ENCODE results near the gene OR10V1. TPM values are rescaled to one million over a fixed set of nuclear protein-coding genes. Genes with fewer than 3 reads are reported as not detected.

OR10V1 gene
- total RNA-seq, 6 donors from 2014 or later = not detected

DNA sequence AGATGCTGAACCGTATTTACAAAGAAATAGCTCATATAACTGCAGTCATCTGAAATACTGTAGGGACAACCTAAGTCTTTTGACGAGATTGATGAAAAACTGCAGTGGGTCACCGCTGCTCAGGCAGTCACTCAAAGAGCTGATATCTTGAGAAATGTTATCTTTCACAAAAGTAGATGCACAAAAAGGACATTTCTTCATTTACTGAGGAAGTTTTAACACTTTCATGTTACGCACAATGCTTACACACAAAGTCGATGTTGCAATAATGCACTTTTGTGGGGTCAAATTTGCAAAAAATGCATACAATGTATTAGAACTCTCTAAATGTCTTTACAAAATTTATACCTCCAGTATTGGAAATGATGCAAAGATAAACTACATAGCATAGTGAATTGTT lies 16.2 kb upstream of the OR10V1 start:
- Histone ChIP-seq H3K36me3 (no peaks in the 10 kb centered on the region), H3K27me3 (no peaks in the 10 kb centered on the region), H3K4me1 (no peaks in the 10 kb centered on the region), H3K9me3 (no peaks in the 10 kb centered on the region), H3K4me3 (no peak overlapping the region), H3K27ac (peak overlapping the region in 1 of 4 donors; percentile 7)
- ATAC-seq (ENCODE audit: low FRiP score in 2 of 2) (no peak), DNase-seq (no peak)
- TF ChIP-seq, protein P1, sequence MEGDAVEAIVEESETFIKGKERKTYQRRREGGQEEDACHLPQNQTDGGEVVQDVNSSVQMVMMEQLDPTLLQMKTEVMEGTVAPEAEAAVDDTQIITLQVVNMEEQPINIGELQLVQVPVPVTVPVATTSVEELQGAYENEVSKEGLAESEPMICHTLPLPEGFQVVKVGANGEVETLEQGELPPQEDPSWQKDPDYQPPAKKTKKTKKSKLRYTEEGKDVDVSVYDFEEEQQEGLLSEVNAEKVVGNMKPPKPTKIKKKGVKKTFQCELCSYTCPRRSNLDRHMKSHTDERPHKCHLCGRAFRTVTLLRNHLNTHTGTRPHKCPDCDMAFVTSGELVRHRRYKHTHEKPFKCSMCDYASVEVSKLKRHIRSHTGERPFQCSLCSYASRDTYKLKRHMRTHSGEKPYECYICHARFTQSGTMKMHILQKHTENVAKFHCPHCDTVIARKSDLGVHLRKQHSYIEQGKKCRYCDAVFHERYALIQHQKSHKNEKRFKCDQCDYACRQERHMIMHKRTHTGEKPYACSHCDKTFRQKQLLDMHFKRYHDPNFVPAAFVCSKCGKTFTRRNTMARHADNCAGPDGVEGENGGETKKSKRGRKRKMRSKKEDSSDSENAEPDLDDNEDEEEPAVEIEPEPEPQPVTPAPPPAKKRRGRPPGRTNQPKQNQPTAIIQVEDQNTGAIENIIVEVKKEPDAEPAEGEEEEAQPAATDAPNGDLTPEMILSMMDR (IDR thresholded peaks at IDR 0.05) = no peak
- TF ChIP-seq POLR2A (IDR thresholded peaks at IDR 0.05) (no peak), POLR2AphosphoS5 (IDR thresholded peaks at IDR 0.05) (no peak), EP300 (IDR thresholded peaks at IDR 0.05) (no peak)
- WGBS, 2 donors = 63 to 88% methylated on average over 5 of the region's 5 CpGs

DNA sequence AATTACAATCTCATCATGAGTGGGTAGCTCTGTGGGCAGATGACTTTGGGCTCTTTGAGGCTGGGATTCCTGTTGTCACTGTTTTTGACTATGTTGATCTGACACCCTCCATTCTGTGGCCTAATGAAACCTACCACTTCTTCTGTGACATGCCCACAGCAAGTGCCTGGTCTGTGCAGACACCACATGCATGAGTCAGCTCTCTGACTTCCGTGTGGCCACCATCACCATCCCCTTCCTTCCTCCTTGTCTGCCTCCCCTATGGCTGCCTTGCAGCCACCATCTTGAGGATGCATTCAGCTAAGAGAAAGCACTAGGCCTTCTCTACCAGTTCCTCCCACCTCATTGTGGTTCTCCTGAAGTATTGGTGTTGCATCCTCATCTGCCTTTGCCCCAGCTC lies 15.3 kb upstream of the OR10V1 start:
- Histone ChIP-seq H3K36me3 (no peaks in the 10 kb centered on the region), H3K4me1 (no peaks in the 10 kb centered on the region), H3K27me3 (no peaks in the 10 kb centered on the region), H3K9me3 (no peaks in the 10 kb centered on the region), H3K27ac (peak overlapping the region in 3 of 4 donors; percentile 7 to 54 (median 45)), H3K4me3 (no peak overlapping the region)
- 14 to 33% methylated on average over 1 of the region's 1 CpG for WGBS, 2 donors
- peak; percentile 34 to 65 for ATAC-seq (ENCODE audit: low FRiP score in 2 of 2)
- no peak for TF ChIP-seq POLR2A (IDR thresholded peaks at IDR 0.05)
- TF ChIP-seq EP300 (IDR thresholded peaks at IDR 0.05) = no peak
- TF ChIP-seq POLR2AphosphoS5 (IDR thresholded peaks at IDR 0.05) = no peak
- TF ChIP-seq, protein P1 (IDR thresholded peaks at IDR 0.05) = no peak
- DNase-seq = peak in 1 of 2 donors; percentile 60

DNA sequence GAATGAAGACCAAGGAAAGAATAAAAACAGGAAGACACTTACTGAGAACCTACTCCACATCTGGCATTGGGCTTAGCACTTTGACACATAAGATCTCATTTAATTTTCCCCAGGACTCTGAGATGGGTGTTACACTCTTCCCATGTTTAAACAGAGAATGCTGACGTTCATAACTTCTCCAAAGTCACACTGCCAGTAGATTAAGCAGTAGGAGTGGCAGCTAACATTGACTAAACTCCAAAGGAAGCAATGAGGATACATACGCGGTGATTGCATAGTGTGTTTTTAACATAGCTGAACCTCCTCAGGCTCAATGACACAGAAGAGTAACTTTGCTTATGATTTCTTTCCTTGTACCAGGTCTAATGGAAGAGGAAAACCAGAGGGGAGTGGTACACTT lies 14.5 kb upstream of the OR10V1 start:
- no peak for DNase-seq
- TF ChIP-seq POLR2AphosphoS5 (IDR thresholded peaks at IDR 0.05) (no peak), EP300 (IDR thresholded peaks at IDR 0.05) (no peak), POLR2A (IDR thresholded peaks at IDR 0.05) (no peak)
- TF ChIP-seq, protein P1 (IDR thresholded peaks at IDR 0.05) = no peak
- no peak for ATAC-seq (ENCODE audit: low FRiP score in 2 of 2)

DNA sequence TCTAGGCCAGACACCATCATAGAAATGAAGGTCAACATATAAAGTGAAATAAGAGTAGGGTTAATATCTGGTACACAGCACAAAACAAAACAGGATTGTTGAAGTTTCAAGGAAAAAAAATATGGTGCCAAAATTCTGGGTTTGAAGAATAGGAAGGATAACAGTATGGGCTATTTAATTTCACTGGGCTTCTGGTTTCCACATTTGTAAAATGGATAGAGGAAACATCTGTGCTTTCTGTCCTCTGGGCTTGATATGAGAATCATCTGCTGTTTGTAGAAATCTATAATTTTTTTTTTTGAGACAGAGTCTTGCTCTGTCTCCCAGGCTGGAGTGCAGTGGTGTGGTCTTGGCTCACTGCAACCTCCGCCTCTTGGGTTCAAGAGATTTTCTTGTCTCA lies 13.8 kb upstream of the OR10V1 start:
- no peak for ATAC-seq (ENCODE audit: low FRiP score in 2 of 2)
- no peaks in the 10 kb centered on the region for H3K9me3 ChIP-seq
- no peak overlapping the region for H3K27ac ChIP-seq
- no peak for DNase-seq
- no peaks in the 10 kb centered on the region for H3K4me1 ChIP-seq
- no peaks in the 10 kb centered on the region for H3K36me3 ChIP-seq
- WGBS, 2 donors = 95 to 100% methylated on average over 1 of the region's 1 CpG
- TF ChIP-seq, protein P1 (IDR thresholded peaks at IDR 0.05) = no peak
- TF ChIP-seq POLR2AphosphoS5 (IDR thresholded peaks at IDR 0.05) (no peak), POLR2A (IDR thresholded peaks at IDR 0.05) (no peak)
- H3K27me3 ChIP-seq = no peaks in the 10 kb centered on the region
- H3K4me3 ChIP-seq = no peak overlapping the region

More for the DNA sequence above, 14.5 kb upstream of the OR10V1 start:
- Histone ChIP-seq H3K27me3 (no peaks in the 10 kb centered on the region), H3K36me3 (no peaks in the 10 kb centered on the region), H3K4me1 (no peaks in the 10 kb centered on the region), H3K9me3 (no peaks in the 10 kb centered on the region), H3K4me3 (no peak overlapping the region), H3K27ac (peak overlapping the region in 2 of 4 donors; percentile 7 to 54)
- 47 to 75% methylated on average over 3 of the region's 3 CpGs for WGBS, 2 donors

DNA sequence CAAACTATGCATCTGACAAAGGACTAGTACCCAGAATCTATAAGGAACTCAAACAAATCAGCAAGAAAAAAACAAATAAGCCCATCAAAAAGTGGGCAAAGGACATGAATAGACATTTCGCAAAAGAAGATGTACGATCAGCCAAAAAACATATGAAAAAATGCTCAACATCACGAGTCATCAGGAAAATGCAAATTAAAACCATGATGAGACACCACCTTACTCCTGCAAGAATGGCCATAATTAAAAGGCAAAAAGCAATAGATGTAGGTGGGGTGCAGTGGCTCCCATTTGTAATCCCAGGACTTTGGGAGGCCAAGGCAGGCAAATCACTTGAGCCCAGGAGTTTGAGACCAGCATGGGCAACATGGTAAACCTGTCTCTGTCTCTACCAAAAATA lies 10.4 kb upstream of the OR10V1 start:
- TF ChIP-seq, protein P1 (IDR thresholded peaks at IDR 0.05) = no peak
- TF ChIP-seq POLR2A (IDR thresholded peaks at IDR 0.05) (no peak), POLR2AphosphoS5 (IDR thresholded peaks at IDR 0.05) (no peak)
- no peaks in the 10 kb centered on the region for H3K36me3 ChIP-seq
- H3K27me3 ChIP-seq = no peaks in the 10 kb centered on the region
- H3K4me1 ChIP-seq = no peaks in the 10 kb centered on the region
- no peak overlapping the region for H3K4me3 ChIP-seq
- no peak for DNase-seq
- WGBS, 2 donors = 84 to 90% methylated on average over 3 of the region's 3 CpGs
- no peaks in the 10 kb centered on the region for H3K9me3 ChIP-seq
- no peak overlapping the region for H3K27ac ChIP-seq
- ATAC-seq (ENCODE audit: low FRiP score in 2 of 2) = no peak
